GM11168 (cell line): Measurements from ENCODE around the gene CRX.
"Not testable (repeated sequence)": the region's sequence is repeated elsewhere in the genome, so short reads cannot be mapped to it uniquely, and the experiment has no call there.

Source experiments
- in situ Hi-C: fragments of 300-500 bp; cut with MboI; formaldehyde crosslinking; loops from one replicate; pipeline ENCODE4 v1.12.0; 2022; ENCODE audit warnings: low sequenced_read_pairs; ENCODE audit not compliant: unreplicated experiment

CRX gene

DNA sequence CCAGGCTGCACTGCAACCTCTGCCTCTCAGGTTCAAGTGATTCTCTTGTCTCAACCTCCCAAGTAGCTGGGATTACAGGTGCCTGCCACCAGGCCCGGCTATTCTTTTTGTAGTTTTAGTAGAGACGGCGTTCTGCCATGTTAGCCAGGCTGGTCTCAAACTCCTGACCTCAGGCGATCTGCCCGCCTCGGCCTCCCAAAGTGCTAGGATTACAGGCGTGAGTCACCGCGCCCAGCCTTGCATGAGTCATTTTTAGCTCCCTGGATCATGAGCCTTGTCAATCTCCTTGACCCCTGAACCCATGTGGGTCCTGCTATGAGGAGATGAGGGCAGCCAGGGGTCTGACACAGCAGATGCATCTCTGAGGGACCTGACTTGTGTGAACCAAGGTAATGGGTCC lies 36.5 kb downstream of the CRX start:
- in situ Hi-C loops: not testable (repeated sequence)

- in situ Hi-C loops: not testable (repeated sequence)
Measured at GRCh38 chr19:47858646-47859285, 37.0 kb downstream of the CRX start, which contains the start of gene TPRX2. Gene TPRX2, plus strand, starts transcription at chr19:47859235. Its CDS starts 12 bp downstream, at chr19:47859247.

GRCh38 chr19:47859838-47860237 lies 38.1 kb downstream of the CRX start:
- in situ Hi-C loops: not testable (repeated sequence)

DNA sequence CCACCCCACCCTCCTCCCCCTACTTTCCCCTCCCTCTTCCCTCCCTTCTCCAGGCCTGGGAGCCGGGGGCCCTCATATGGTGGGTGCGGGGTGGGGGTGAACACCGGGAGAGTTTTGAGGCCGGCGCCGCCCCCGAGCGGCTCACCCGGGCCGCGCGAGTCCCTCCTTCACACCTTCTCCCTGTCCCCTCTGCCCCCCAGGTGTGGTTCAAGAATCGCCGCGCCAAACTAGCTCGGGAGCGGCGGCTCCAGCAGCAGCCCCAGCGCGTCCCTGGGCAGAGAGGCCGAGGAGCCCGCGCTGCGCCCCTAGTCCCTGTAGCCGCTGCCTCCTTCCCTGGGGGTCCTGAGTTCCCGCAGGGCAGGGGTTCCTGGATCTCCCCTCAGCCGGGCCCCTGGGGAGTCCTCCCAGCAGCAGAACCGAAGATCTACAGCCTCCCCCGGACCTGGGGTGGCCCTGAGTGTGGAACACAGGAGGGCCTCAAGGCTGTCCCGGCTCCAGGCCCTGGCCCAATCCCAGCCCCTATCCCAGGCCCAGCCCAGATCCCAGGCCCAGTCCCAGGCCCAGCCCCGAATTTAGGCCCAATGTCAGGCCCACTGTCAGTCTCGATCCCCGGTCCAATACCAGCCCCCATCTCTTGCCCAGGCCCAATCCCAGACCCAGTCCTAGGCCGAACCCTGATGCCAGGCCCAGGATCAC lies 39.0 kb downstream of the CRX start:
- in situ Hi-C loops: no loop called here

- in situ Hi-C loops: no loop called here
Measured at GRCh38 chr19:47861630-47862029, 39.9 kb downstream of the CRX start.

- in situ Hi-C loops: no loop called here
Measured at GRCh38 chr19:47863514-47863936, 41.8 kb downstream of the CRX start.

GRCh38 chr19:47865166-47865565 lies 43.4 kb downstream of the CRX start:
- in situ Hi-C loops: no loop called here

DNA sequence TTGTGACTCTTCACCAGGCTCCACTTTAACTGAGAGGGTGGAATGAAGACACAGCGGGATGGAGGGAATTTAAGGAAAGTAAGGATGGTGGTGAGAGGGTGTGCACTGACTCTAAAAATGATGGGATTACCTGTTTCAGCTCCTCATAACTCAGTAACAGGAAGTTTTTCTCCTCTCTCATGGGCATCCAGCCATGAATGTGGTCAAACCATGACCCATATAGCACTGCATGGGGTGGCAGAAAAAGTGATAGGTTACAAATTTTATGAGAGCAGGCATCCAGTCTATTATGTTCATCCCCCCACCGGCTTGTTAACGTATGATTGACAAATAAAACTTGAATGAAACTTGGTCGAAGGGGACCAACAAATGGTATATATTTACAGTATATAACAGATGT lies 57.2 kb downstream of the CRX start:
- in situ Hi-C loops: no loop called here

- in situ Hi-C loops: not testable (repeated sequence)
Measured at GRCh38 chr19:47879385-47879784, 57.6 kb downstream of the CRX start.

GRCh38 chr19:47881757-47882156 lies 60.0 kb downstream of the CRX start:
- in situ Hi-C loops: no loop called here

GRCh38 chr19:47882890-47883289 lies 61.2 kb downstream of the CRX start:
- in situ Hi-C loops: no loop called here

- in situ Hi-C loops: no loop called here
Measured at GRCh38 chr19:47885067-47885463, 63.3 kb downstream of the CRX start.

- in situ Hi-C loops: no loop called here
Measured at GRCh38 chr19:47886010-47886559, 64.3 kb downstream of the CRX start, which contains the start of gene SULT2A1. Gene SULT2A1, minus strand, starts transcription at chr19:47886315. Its CDS starts 58 bp downstream, at chr19:47886257.

GRCh38 chr19:47890865-47891621 lies 69.3 kb downstream of the CRX start:
- in situ Hi-C loops: no loop called here

GRCh38 chr19:47891622-47891922 lies 69.8 kb downstream of the CRX start:
- in situ Hi-C loops: no loop called here

DNA sequence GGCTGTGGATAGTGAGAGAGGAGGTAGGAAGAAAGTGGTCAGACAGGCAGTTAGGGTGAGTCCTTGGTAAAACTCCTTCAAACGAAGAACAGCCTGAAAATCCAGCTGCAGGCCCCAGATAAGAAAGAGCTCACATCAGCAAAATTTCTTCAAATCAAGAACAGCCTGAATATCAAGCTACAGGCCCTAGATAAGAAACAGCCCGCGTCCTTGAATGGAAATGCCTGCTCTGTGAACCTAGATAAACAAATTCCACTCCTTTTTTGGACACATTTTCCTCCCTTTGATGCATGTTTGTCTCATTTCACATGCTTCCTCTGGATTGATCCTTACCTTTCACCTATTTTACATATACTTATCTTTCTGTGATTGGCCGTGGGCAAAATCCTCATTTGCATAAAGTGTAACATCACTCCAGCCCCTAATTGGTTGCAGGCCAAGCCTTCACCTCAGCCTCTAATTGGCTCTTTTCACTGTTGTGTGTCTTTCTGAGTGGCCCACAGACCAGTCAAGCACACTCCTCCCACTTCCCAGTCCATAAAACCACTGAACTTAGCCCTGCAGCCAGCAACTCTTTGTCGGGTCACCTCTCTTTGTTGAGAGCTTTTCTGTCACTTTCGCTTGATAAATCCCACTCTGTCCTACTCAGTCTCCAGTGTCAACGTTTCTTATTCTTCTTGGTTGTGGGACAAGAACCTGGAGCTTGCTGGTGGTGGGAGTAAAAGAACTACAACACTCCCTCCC lies 70.4 kb downstream of the CRX start:
- in situ Hi-C loops: no loop called here
